HL-60/S4 treated with phorbol 12-myristate 13-acetate at 8.2 ng/mL for 4 days and 3 days (cell line): Measurements from ENCODE around the gene OR10D3.
"Not testable (repeated sequence)": the region's sequence is repeated elsewhere in the genome, so short reads cannot be mapped to it uniquely, and the experiment has no call there.

Experiments
- in situ Hi-C: fragments of 300-500 bp; cut with MboI; formaldehyde crosslinking; loops from 2 replicates; pipeline ENCODE4 v1.15.0; 2022; ENCODE audit warnings: low sequenced_read_pairs

The OR10D3 gene

GRCh38 chr11:124194293-124195188, 11.4 kb downstream of the OR10D3 start:
- in situ Hi-C loops, result loop anchor here (10.0 kb wide), 1 partner anchor 120 kb away; no protein-coding TSS in a partner anchor

GRCh38 chr11:124195189-124195734, 12.1 kb downstream of the OR10D3 start:
- in situ Hi-C loops, result loop anchor here (10.0 kb wide), 1 partner anchor 120 kb away; no protein-coding TSS in a partner anchor

- in situ Hi-C loops, result loop anchor here (10.0 kb wide), 1 partner anchor 123 kb away; no protein-coding TSS in a partner anchor
Measured at GRCh38 chr11:124197999-124198398, 14.9 kb downstream of the OR10D3 start.

GRCh38 chr11:124198897-124199296, 15.8 kb downstream of the OR10D3 start:
- in situ Hi-C loops, result loop anchor here (10.0 kb wide), 1 partner anchor 124 kb away; no protein-coding TSS in a partner anchor

- in situ Hi-C loops, result loop anchor here (10.0 kb wide), 1 partner anchor 125 kb away; no protein-coding TSS in a partner anchor
Measured at GRCh38 chr11:124199702-124200101, 16.6 kb downstream of the OR10D3 start.

GRCh38 chr11:124200671-124201070, 17.5 kb downstream of the OR10D3 start:
- in situ Hi-C loops, result no loop called here

GRCh38 chr11:124202951-124203350, 19.8 kb downstream of the OR10D3 start:
- in situ Hi-C loops, result no loop called here

- in situ Hi-C loops, result no loop called here
Measured at GRCh38 chr11:124204008-124204407, 20.9 kb downstream of the OR10D3 start.

GRCh38 chr11:124207102-124207792, 24.1 kb downstream of the OR10D3 start:
- in situ Hi-C loops, result no loop called here

- in situ Hi-C loops, result no loop called here
Measured at GRCh38 chr11:124209824-124210357, 26.7 kb downstream of the OR10D3 start.

- in situ Hi-C loops, result no loop called here
Measured at GRCh38 chr11:124210421-124210820, 27.3 kb downstream of the OR10D3 start.

GRCh38 chr11:124211321-124211720, 28.2 kb downstream of the OR10D3 start:
- in situ Hi-C loops, result no loop called here

GRCh38 chr11:124214027-124214426, 30.9 kb downstream of the OR10D3 start:
- in situ Hi-C loops, result no loop called here

- in situ Hi-C loops, result no loop called here
Measured at GRCh38 chr11:124219126-124219525, 36.0 kb downstream of the OR10D3 start.

- in situ Hi-C loops, result no loop called here
Measured at GRCh38 chr11:124222407-124222806, 39.3 kb downstream of the OR10D3 start.

- in situ Hi-C loops, result not testable (repeated sequence)
Measured at GRCh38 chr11:124224618-124225423, 41.7 kb downstream of the OR10D3 start.

GRCh38 chr11:124225471-124225870, 42.3 kb downstream of the OR10D3 start:
- in situ Hi-C loops, result no loop called here

- in situ Hi-C loops, result no loop called here
Measured at GRCh38 chr11:124233376-124233775, 50.2 kb downstream of the OR10D3 start.
